Measurements from ENCODE around the gene SCG3. TPM values are rescaled to one million over a fixed set of nuclear protein-coding genes. Genes with fewer than 3 reads are reported as not detected.

SCG3 gene
- total RNA-seq, 1 experiment from 2014 or later, result 22.7 TPM

DNA sequence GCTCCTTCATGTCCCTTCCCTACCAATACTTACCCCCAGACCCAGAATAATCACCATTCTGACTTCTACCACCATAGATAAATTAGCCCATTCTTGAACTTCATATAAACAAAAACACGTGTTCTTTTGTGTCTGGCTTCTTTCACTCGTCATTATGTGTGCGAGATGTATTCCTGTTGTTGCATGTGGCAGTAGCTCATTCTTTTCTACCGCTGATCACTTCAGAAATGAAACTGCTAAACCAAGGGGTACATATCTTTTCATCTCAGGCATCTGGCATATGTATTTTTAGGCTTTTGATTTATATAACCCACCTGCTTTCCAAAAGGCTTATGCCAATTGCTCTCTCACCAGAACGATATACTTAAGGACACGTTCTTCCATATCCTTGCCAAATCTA is 13.8 kb upstream of the SCG3 start:
- H2AFZ ChIP-seq (ENCODE audit: low read length), result no peak overlapping the region
- no peak overlapping the region for H3K27ac ChIP-seq (ENCODE audit: insufficient read length, low read depth, low read length)
- no peak overlapping the region for H2BK5ac ChIP-seq (ENCODE audit: insufficient read length, low read length)
- H3K79me1 ChIP-seq (ENCODE audit: insufficient read depth, low read depth, low read length, poor library complexity, severe bottlenecking), result no peaks in the 10 kb centered on the region
- no peak for DNase-seq
- no peak overlapping the region for H3K9ac ChIP-seq (ENCODE audit: extremely low read depth, insufficient read length, low read length)
- H3K4me2 ChIP-seq (ENCODE audit: insufficient read depth, insufficient read length, low read length), result no peak overlapping the region
- no peak overlapping the region for H3K23ac ChIP-seq (ENCODE audit: insufficient read length, low read depth, low read length)
- H3T11ph ChIP-seq (ENCODE audit: low read length), result no peak overlapping the region
- no peak overlapping the region for H3K14ac ChIP-seq (ENCODE audit: insufficient read depth, low read length)
- no peak overlapping the region for H3K56ac ChIP-seq (ENCODE audit: insufficient read length, low read depth, low read length)
- H2AK5ac ChIP-seq (ENCODE audit: insufficient read length, low read length), result no peak overlapping the region
- Mint-ChIP-seq H3K27ac (no peak overlapping the region), H3K9me3 (no peaks in the 10 kb centered on the region), H3K36me3 (ENCODE audit: insufficient read depth in 1 of 3, low read depth in 3 of 3) (no peaks in the 10 kb centered on the region), H3K4me1 (peaks cover 8 to 9% of the 10 kb centered on the region in 2 experiments), H3K4me3 (no peak overlapping the region), H3K27me3 (ENCODE audit: low read depth) (no peaks in the 10 kb centered on the region; the same call in 1 of the 2 replicates)
- H2BK20ac ChIP-seq (ENCODE audit: low read depth, low read length, poor library complexity, severe bottlenecking), result no peak overlapping the region
- H3K4me1 ChIP-seq (ENCODE audit: insufficient read depth, low read length), result no peaks in the 10 kb centered on the region; the same call in 1 of the 2 replicates
- H3K27me3 ChIP-seq (ENCODE audit: insufficient read depth, low read length), result no peaks in the 10 kb centered on the region
- TF ChIP-seq CTCF (conservative IDR thresholded peaks at IDR 0.05), result no peak
- no peak overlapping the region for H4K5ac ChIP-seq (ENCODE audit: insufficient read length, low read depth, low read length)
- H3K18ac ChIP-seq (ENCODE audit: insufficient read length, low read depth, low read length), result no peak overlapping the region
- no peaks in the 10 kb centered on the region for H4K20me1 ChIP-seq (ENCODE audit: control insufficient read depth, insufficient read depth, insufficient read length)
- H4K8ac ChIP-seq (replicated peaks; ENCODE audit: insufficient read length, low read depth, low read length), result no peak overlapping the region
- no peak overlapping the region for H2BK12ac ChIP-seq (ENCODE audit: insufficient read length, low read depth, low read length)
- H2BK15ac ChIP-seq (ENCODE audit: low read depth, low read length), result no peak overlapping the region
- H2BK120ac ChIP-seq (ENCODE audit: low read depth, low read length, poor library complexity, severe bottlenecking), result no peak overlapping the region
- no peak overlapping the region for H3K4ac ChIP-seq (ENCODE audit: low read depth, low read length)
- WGBS (ENCODE audit: extremely low coverage, insufficient read length, low lambda C conversion rate), result no CpG with 5 or more reads among the region's 6 CpGs
- H4K91ac ChIP-seq (ENCODE audit: insufficient read length, low read depth, low read length), result no peak overlapping the region
- no peaks in the 10 kb centered on the region for H3K79me2 ChIP-seq (ENCODE audit: insufficient read depth, low read length)
- H3K23me2 ChIP-seq (ENCODE audit: insufficient read length, low read depth, low read length, poor library complexity, severe bottlenecking), result no peaks in the 10 kb centered on the region
- H3K9me3 ChIP-seq (ENCODE audit: control insufficient read depth, low read depth, low read length), result no peaks in the 10 kb centered on the region
